Mammary epithelial cell (primary cell): ENCODE measurements around the gene KCTD13.

Experiments used
- CTCF ChIP-seq, 2 donors: IDR thresholded peaks in 1 of 2; conservative IDR thresholded peaks in 1 of 2; 2 replicates each; pipeline ENCODE4 v1.5.1; 2011 to 2012; ENCODE audit warnings: inconsistent platforms in 2 of 2, low read length in 2 of 2, mild to moderate bottlenecking in 2 of 2, control low read depth in 1 of 2, low read depth in 1 of 2; ENCODE audit not compliant: insufficient read depth in 1 of 2; ENCODE audit errors: extremely low read depth in 1 of 2
- EZH2 ChIP-seq: IDR thresholded peaks from 2 replicates; pipeline ENCODE4 v1.6.1; 2012; ENCODE audit warnings: low read length, inconsistent platforms, borderline replicate concordance

GRCh38 chr16:29963021-29963743, 37.2 kb upstream of the KCTD13 start:
- TF ChIP-seq CTCF (conservative IDR thresholded peaks at IDR 0.05 in 1 of 2, IDR thresholded peaks at IDR 0.05 in 1 of 2; ENCODE audit: extremely low read depth in 1 of 2, insufficient read depth in 1 of 2, low read depth in 1 of 2, low read length in 2 of 2): no peak
- no peak for TF ChIP-seq EZH2
